AG08395 (cell line): Measurements from ENCODE around the gene LTB4R2.

ENCODE experiments used
- DNase-seq: peaks from one replicate; pipeline ENCODE4 v3.0.0; 2012; ENCODE audit warnings: mixed read lengths, low spot score

Gene LTB4R2

GRCh38 chr14:24309538-24310264, at the start of gene LTB4R2:
TSS of gene LTB4R2 (plus strand) at chr14:24310140. CDS start at chr14:24310665, 525 bp downstream.
- no peak for DNase-seq

- no peak for DNase-seq
Measured at GRCh38 chr14:24260780-24261157, 49.2 kb upstream of the LTB4R2 start.

- DNase-seq, result no peak
Measured at GRCh38 chr14:24261256-24261968, 48.5 kb upstream of the LTB4R2 start.

- no peak for DNase-seq
Measured at GRCh38 chr14:24261969-24262327, 48.0 kb upstream of the LTB4R2 start.

- DNase-seq, result no peak
Measured at GRCh38 chr14:24262821-24263733, 46.9 kb upstream of the LTB4R2 start, which contains the start of gene TGM1. TSS of gene TGM1 (minus strand) at chr14:24263177. CDS start at chr14:24262352, 825 bp downstream.

GRCh38 chr14:24263848-24264247, 46.1 kb upstream of the LTB4R2 start:
- no peak for DNase-seq

- DNase-seq, result no peak
Measured at GRCh38 chr14:24264298-24264697, 45.6 kb upstream of the LTB4R2 start.

GRCh38 chr14:24266344-24267244, 43.3 kb upstream of the LTB4R2 start:
- DNase-seq, result no peak

GRCh38 chr14:24267516-24267915, 42.4 kb upstream of the LTB4R2 start:
- DNase-seq, result no peak

GRCh38 chr14:24268225-24268624, 41.7 kb upstream of the LTB4R2 start:
- DNase-seq, result no peak

GRCh38 chr14:24269368-24269767, 40.6 kb upstream of the LTB4R2 start:
- DNase-seq, result no peak

GRCh38 chr14:24269910-24270536, 39.9 kb upstream of the LTB4R2 start:
- DNase-seq, result no peak

- DNase-seq, result no peak
Measured at GRCh38 chr14:24270537-24271133, 39.3 kb upstream of the LTB4R2 start.

GRCh38 chr14:24271134-24271833, 38.7 kb upstream of the LTB4R2 start, which contains the start of gene RABGGTA:
TSS of gene RABGGTA (minus strand) at chr14:24271597. CDS start at chr14:24271115, 482 bp downstream.
- peak; percentile 96 for DNase-seq

- no peak for DNase-seq
Measured at GRCh38 chr14:24271834-24272263, 38.1 kb upstream of the LTB4R2 start.

GRCh38 chr14:24272467-24272866, 37.5 kb upstream of the LTB4R2 start:
- DNase-seq, result no peak

GRCh38 chr14:24273422-24273998, 36.4 kb upstream of the LTB4R2 start:
- no peak for DNase-seq

- no peak for DNase-seq
Measured at GRCh38 chr14:24274101-24274543, 35.8 kb upstream of the LTB4R2 start.

GRCh38 chr14:24277071-24277470, 32.9 kb upstream of the LTB4R2 start:
- no peak for DNase-seq
